GM12873 (cell line): ENCODE measurements around the gene CNTN2.

Experiments
- TF ChIP-seq, protein P1 (sequence below): IDR thresholded peaks from 2 replicates; pipeline ENCODE4 v1.5.1; 2012; ENCODE audit warnings: low read depth, mild to moderate bottlenecking, moderate library complexity, low read length, control low read depth; ENCODE audit not compliant: insufficient read depth; ENCODE audit errors: missing control alignments

CNTN2 gene

DNA sequence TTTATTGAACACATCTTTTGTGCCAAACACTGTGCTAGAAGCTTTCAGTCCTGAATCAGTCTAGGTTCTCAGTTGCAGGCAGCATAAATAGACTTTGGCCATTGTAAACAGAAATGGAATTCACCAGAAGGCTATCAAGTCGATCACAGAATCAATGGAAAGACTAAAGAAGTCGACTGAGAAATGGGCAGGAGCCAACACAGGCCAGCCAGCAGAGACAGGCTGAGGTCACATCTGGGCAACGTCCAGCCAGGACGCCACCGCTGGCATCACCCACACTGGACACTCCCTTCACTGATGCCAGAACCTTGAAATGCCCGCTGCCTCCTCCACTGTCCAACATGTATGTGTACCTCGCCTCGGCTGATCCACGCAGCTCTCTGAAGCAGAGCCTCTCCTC, 5.5 kb upstream of the CNTN2 start:
- TF ChIP-seq, protein P1, sequence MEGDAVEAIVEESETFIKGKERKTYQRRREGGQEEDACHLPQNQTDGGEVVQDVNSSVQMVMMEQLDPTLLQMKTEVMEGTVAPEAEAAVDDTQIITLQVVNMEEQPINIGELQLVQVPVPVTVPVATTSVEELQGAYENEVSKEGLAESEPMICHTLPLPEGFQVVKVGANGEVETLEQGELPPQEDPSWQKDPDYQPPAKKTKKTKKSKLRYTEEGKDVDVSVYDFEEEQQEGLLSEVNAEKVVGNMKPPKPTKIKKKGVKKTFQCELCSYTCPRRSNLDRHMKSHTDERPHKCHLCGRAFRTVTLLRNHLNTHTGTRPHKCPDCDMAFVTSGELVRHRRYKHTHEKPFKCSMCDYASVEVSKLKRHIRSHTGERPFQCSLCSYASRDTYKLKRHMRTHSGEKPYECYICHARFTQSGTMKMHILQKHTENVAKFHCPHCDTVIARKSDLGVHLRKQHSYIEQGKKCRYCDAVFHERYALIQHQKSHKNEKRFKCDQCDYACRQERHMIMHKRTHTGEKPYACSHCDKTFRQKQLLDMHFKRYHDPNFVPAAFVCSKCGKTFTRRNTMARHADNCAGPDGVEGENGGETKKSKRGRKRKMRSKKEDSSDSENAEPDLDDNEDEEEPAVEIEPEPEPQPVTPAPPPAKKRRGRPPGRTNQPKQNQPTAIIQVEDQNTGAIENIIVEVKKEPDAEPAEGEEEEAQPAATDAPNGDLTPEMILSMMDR, result no peak

GRCh38 chr1:205038132-205038786, 4.8 kb upstream of the CNTN2 start:
- TF ChIP-seq, protein P1, result no peak

GRCh38 chr1:205041001-205041715, 1.9 kb upstream of the CNTN2 start:
- TF ChIP-seq, protein P1, result no peak

DNA sequence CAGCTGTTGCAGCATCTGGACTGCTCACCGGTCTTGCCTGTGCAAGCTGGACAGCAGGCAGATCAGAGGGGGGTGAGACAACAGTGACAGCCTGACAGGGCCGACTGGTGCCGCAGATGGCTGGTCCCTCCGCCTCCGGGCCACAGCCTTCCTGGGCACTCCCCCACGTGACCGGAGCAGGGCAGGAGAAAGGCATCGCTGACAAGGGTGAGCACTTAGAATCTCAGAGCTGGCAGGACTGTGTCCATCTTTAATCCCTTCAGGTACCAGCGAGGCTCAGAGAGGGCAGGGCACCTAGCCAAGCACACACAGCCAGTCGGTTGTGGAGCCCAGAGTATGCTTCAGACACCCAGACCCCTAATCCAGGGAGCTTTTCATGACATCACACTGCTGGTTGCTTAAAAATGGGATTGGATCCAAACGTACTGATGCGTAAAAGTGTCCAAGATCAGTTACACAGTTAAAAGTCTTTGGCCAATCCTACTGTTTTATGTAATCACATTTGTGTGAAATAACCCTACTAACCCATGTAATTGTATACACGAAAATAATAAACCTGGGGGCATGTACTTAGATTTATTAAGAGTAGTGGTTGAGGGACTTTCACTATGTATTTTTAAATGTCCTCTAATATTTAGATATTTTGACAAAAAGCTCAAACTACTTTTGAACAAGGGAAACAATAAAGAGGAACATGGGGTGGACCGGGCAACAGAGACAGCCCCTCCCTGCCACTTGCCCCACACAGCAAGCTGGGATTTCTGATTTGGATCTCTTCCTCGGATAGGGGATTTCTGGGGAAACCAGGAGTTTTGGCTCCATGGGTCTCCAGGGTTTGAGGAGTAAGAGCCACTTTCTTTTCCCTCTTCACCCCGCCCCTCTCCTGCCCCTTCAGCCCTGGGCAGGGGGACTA, 758 bp upstream of the CNTN2 start:
- TF ChIP-seq, protein P1, result no peak

DNA sequence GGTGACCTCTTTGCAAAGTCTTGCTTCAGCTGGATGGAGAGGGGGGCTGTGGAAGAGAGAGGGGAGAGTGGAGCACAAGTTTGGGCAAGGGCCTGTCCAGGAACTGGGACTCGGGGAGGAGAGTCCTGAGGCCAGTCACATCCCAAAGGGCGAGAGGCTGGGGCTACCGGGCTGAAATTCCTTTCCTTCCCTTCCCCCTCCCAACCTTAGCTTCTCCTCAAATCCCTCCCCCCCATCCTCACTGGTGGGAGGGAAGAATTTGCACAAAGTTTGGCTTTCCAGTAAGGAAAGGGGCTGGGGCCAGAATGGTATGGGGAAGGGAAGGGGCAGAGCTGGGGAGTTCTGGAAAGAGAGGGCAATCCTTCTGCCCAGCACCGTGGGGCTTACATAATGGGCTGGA, 854 bp downstream of the CNTN2 start:
- TF ChIP-seq, protein P1, result no peak

- TF ChIP-seq, protein P1, result no peak
Measured at GRCh38 chr1:205044741-205045140, 1.7 kb downstream of the CNTN2 start.

DNA sequence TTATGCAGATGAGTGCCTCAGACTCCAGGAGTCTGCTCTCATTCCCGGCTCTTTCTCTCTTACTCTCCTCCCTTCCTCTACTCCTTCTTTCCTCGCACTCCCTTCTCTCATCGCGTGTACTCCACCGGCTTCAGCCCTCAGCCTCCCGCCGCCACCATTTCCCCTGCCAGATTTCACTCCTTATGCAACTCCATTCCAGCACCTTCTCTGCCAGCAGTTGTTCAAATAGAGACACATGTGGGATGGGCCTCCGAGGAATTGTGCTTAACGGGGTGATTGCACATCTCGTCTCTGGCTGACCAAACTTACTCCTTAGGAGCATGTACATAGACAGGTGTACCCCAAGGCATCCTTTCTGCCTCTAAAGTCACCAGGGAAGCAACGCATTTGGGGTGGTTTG, 2.1 kb downstream of the CNTN2 start:
- TF ChIP-seq, protein P1, result no peak
